ENCODE data around the gene COX15. TPM values are rescaled to one million over a fixed set of nuclear protein-coding genes. Genes with fewer than 3 reads are reported as not detected.
"Not testable (repeated sequence)": the region's sequence is repeated elsewhere in the genome, so short reads cannot be mapped to it uniquely, and the experiment has no call there.

Gene COX15
- total RNA-seq, 6 experiments from 2014 or later: 36.7 to 42.1 (median 38.7) TPM

DNA sequence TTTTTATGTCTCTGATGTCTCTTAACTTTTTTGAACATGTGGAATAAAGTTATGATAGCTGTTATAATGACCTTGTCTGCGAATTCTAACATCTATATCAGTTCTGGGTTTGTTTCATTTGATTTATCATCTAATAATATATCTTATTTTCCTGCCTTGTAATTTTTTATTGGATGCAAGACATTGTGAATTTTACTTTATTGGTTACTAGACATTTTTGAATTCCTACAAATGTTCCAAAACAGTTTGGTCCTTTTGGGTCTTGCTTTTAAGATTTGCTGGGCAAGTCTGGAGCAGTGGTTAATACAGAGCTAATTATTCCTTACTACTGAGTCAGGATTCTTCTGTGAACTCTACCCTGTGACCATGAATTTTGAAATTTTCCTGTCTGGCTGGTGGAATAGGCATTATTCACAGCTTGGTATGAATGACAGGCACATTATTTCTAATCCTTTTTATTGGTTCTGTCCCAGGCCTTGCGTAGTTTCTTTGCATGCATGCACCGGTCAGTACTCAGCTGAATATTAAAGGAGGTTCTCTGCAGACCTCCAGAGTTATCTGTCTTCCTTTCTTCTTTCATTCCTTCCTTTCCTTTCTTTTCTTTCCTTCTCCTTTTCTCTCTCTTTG lies 9.1 kb upstream of the COX15 start:
- Mint-ChIP-seq H3K9me3 (peaks cover 21% of the 10 kb centered on the region), H3K27ac (peak overlapping the region; percentile 84)

DNA sequence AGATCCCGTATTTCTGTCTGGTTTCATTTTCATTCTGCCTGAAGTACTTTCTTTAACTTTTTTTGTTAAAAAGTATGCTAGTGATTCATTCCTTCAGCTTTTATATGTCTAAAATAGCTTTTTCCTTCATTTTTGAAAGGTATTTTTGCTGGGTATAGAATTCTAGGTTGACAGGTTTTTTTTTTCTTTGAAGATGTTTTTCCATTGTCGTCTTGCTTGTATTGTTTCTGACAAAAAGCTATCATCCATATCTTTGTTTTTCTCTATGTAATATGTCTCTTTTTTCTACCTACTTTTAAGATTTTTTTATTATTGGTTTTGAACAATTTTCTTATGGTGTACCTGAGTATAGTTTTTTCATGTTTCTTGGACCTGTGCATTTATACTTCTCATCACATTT lies 8.3 kb upstream of the COX15 start:
- DNase-seq: no peak
- Mint-ChIP-seq H3K36me3 (ENCODE audit: low read depth) (peaks cover 78% of the 10 kb centered on the region), H3K27ac (no peak overlapping the region), H3K9me3 (peaks cover 21% of the 10 kb centered on the region), H3K4me1 (ENCODE audit: low read depth) (peaks cover 52% of the 10 kb centered on the region), H3K4me3 (no peak overlapping the region), H3K27me3 (ENCODE audit: insufficient read depth) (no peaks in the 10 kb centered on the region)
- TF ChIP-seq, protein P1, sequence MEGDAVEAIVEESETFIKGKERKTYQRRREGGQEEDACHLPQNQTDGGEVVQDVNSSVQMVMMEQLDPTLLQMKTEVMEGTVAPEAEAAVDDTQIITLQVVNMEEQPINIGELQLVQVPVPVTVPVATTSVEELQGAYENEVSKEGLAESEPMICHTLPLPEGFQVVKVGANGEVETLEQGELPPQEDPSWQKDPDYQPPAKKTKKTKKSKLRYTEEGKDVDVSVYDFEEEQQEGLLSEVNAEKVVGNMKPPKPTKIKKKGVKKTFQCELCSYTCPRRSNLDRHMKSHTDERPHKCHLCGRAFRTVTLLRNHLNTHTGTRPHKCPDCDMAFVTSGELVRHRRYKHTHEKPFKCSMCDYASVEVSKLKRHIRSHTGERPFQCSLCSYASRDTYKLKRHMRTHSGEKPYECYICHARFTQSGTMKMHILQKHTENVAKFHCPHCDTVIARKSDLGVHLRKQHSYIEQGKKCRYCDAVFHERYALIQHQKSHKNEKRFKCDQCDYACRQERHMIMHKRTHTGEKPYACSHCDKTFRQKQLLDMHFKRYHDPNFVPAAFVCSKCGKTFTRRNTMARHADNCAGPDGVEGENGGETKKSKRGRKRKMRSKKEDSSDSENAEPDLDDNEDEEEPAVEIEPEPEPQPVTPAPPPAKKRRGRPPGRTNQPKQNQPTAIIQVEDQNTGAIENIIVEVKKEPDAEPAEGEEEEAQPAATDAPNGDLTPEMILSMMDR (IDR thresholded peaks at IDR 0.05): no peak

More for the DNA sequence above, 9.1 kb upstream of the COX15 start:
- Mint-ChIP-seq H3K4me3 (peak overlapping the region; percentile 31; the same call in 1 of the 2 replicates), H3K27me3 (ENCODE audit: insufficient read depth) (no peaks in the 10 kb centered on the region), H3K4me1 (ENCODE audit: low read depth) (peaks cover 44% of the 10 kb centered on the region), H3K36me3 (ENCODE audit: low read depth) (peaks cover 76% of the 10 kb centered on the region)
- TF ChIP-seq, protein P1 (IDR thresholded peaks at IDR 0.05): no peak
- peak; percentile 29 for DNase-seq

DNA sequence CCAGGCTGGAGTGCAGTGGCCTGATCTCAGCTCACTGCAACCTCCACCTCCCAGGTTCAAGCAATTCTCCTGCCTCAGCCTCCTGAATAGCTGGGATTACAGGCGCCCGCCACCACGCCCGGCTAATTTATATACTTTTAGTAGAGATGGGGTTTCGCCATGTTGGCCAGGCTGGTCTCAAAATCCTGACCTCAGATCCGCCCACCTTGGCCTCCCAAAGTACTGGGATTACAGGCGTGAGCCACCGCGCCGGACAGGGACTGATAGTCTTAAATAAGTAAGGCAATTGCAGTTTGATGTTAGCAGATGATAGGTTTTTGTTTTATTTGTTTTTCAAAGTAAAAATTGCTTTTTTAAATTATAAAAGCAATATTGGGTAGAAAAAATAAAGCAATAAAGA lies 2.2 kb upstream of the COX15 start:
- H3K4me3 Mint-ChIP-seq, H3K9me3 Mint-ChIP-seq: not testable (repeated sequence)

DNA sequence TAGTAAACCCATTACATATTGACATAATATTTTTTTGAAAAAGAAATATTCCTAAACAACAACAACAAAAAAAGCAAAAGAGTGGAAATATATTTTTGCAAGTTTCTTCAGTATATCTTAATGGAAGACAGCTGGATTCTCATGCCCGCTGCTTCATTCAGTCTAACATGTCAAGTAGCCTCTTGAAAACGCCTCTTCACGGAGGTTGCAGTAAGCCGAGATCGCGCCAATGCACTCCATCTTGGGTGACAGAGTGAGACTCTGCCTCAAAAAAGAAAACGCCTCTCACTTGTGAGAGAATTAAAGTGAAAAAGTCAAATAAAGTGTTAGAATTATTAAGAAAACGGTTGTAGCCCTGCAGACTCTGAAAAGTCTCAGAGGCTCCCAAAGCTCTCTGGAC lies 1.4 kb upstream of the COX15 start:
- peaks cover 43% of the 10 kb centered on the region for H3K4me1 Mint-ChIP-seq (ENCODE audit: low read depth)
- H3K27me3 Mint-ChIP-seq (ENCODE audit: insufficient read depth): peaks cover 4% of the 10 kb centered on the region
- no peak for DNase-seq
- peak overlapping the region; percentile 79 for H3K27ac Mint-ChIP-seq
- H3K36me3 Mint-ChIP-seq (ENCODE audit: low read depth): peaks cover 41% of the 10 kb centered on the region
- TF ChIP-seq, protein P1 (IDR thresholded peaks at IDR 0.05): no peak
- no peaks in the 10 kb centered on the region for H3K9me3 Mint-ChIP-seq
- H3K4me3 Mint-ChIP-seq: peak overlapping the region; percentile 100

More for the DNA sequence above, 2.2 kb upstream of the COX15 start:
- not testable (repeated sequence) for H3K27me3 Mint-ChIP-seq (ENCODE audit: insufficient read depth); DNase-seq; H3K27ac Mint-ChIP-seq
- H3K4me1 Mint-ChIP-seq (ENCODE audit: low read depth): peaks cover 43% of the 10 kb centered on the region
- H3K36me3 Mint-ChIP-seq (ENCODE audit: low read depth): peaks cover 41% of the 10 kb centered on the region

DNA sequence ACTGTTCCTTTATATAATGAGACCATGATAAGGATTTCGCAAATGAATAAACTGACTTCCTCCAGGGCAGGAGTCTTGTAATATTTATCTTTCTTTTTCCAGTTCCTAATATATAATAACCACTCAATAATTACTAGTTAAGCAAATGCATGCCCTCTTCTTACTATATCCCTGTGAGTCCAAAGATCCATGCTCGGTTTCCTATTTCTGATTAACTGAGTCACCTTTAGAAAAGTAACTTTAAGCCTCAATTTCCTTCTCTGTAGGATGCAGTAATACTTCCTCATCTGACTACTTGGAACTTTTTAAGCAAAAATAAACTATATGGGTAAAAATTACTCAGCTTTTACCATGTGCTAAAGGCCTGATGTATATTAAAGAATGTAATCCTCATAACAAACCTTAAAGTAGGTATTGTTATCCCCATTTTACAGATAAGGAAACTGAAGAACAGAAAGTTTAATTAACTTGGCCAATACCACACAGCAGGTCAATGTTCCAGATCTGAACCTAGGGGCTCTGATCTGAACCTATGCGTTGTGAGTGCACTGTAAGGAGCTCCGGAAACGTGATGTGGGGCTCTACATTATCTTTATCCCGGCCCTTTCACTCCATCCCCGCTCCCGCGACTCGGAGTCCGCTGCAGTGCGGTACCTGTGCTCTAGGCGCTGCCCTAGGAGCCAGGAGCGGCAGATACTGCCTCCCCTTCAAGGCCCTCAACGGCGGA lies 458 bp downstream of the COX15 start:
- Mint-ChIP-seq H3K4me3 (peak overlapping the region; percentile 100), H3K4me1 (ENCODE audit: low read depth) (peaks cover 43% of the 10 kb centered on the region), H3K9me3 (no peaks in the 10 kb centered on the region), H3K27ac (peak overlapping the region; percentile 99), H3K27me3 (ENCODE audit: insufficient read depth) (peaks cover 4% of the 10 kb centered on the region), H3K36me3 (ENCODE audit: low read depth) (peaks cover 31% of the 10 kb centered on the region)
- TF ChIP-seq, protein P1 (IDR thresholded peaks at IDR 0.05): no peak
- DNase-seq: no peak

DNA sequence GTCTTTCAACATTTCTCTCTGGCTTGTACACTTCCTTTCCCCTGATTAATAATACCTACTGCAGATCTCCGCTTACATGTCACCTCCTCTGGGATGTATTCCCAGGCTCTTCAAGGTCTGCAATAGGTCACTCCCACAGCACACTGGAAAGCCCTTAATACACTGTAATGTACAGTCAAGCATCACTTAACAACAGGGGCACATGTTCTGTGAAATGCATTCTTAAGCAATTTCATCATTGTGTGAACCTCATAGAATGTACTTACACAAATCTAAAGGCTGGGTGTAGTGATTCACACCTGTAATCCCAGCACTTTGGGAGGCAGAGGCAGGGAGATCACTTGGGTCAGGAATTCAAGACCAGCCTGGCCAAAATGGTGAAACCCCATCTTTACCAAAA lies 1.9 kb downstream of the COX15 start:
- Mint-ChIP-seq H3K27ac (peak overlapping the region; percentile 60), H3K4me3 (no peak overlapping the region), H3K27me3 (ENCODE audit: insufficient read depth) (peaks cover 4% of the 10 kb centered on the region), H3K36me3 (ENCODE audit: low read depth) (peaks cover 30% of the 10 kb centered on the region), H3K9me3 (no peaks in the 10 kb centered on the region), H3K4me1 (ENCODE audit: low read depth) (peaks cover 29% of the 10 kb centered on the region)
- TF ChIP-seq, protein P1 (IDR thresholded peaks at IDR 0.05): no peak
- peak; percentile 35 for DNase-seq
